Glutamatergic neuron (in vitro differentiated cells): ENCODE results near the gene NFATC2IP. TPM values are rescaled to one million over a fixed set of nuclear protein-coding genes. Genes with fewer than 3 reads are reported as not detected.

Experiments
- DNase-seq: peaks from one replicate; pipeline ENCODE4 v3.0.0; 2022
- H3K27ac Mint-ChIP-seq: one replicate; pipeline ENCODE4 v1.8.0; 2020; ENCODE audit warnings: mild to moderate bottlenecking, mixed read lengths, inconsistent platforms; ENCODE audit not compliant: unreplicated experiment
- H3K27me3 Mint-ChIP-seq: one replicate; pipeline ENCODE4 v1.8.0; 2020; ENCODE audit warnings: mild to moderate bottlenecking, moderate library complexity, mixed read lengths, inconsistent platforms; ENCODE audit not compliant: unreplicated experiment
- H3K36me3 Mint-ChIP-seq: one replicate; pipeline ENCODE4 v1.8.0; 2020; ENCODE audit warnings: mild to moderate bottlenecking, mixed read lengths, inconsistent platforms; ENCODE audit not compliant: unreplicated experiment
- H3K4me1 Mint-ChIP-seq: one replicate; pipeline ENCODE4 v1.8.0; 2020; ENCODE audit warnings: mild to moderate bottlenecking, low read depth, mixed read lengths, inconsistent platforms; ENCODE audit not compliant: unreplicated experiment
- H3K4me3 Mint-ChIP-seq: one replicate; pipeline ENCODE4 v1.8.0; 2020; ENCODE audit warnings: mild to moderate bottlenecking, mixed read lengths, inconsistent platforms; ENCODE audit not compliant: unreplicated experiment
- H3K9me3 Mint-ChIP-seq: one replicate; pipeline ENCODE4 v1.8.0; 2020; ENCODE audit warnings: mild to moderate bottlenecking, moderate library complexity, mixed read lengths, inconsistent platforms; ENCODE audit not compliant: unreplicated experiment
- total RNA-seq: library from RNA; stranded (reverse); fragmentation: NEBNext Ultra II Directional; extraction: Animal tissue kit (Norgen Biotek cat#: 25700); gene quantifications from one replicate; pipeline ENCODE4 v1.2.1, GENCODE V29; 2021; ENCODE audit not compliant: unreplicated experiment
- TF ChIP-seq, protein P1 (sequence below): fragments of 200-600 bp; sonication (generic); IDR thresholded peaks from one replicate; pipeline ENCODE4 v1.5.0; 2021; ENCODE audit not compliant: partially characterized antibody, unreplicated experiment

NFATC2IP gene
- total RNA-seq, 1 donor from 2014 or later = 59.6 TPM

DNA sequence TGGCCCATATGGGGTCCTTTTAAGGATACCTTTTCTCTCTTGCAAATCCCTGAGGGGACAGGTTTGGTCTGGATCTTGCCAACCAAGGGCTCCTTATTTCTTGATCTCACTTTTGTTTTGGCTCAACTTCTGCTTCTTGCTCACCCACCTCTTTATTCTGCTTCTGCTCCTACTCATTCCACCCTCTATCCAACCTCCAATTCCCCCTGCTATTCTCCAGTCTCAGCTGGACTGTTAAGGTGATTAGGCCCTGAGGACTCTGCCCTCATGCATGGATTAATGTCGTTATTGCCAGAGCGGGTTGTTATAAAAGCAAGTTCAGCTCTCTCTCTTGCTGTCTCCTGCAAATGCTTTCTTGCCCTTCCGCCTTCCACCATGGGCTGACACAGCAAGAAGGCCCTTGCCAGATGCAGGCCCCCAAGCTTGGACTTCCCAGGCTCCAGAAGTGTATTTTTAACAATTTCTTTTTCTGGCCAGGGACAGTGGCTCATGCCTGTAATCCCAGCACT is 63.9 kb downstream of the NFATC2IP start:
- H3K27ac Mint-ChIP-seq = no peak overlapping the region
- DNase-seq = no peak

More for the DNA sequence above, 63.9 kb downstream of the NFATC2IP start:
- TF ChIP-seq, protein P1, sequence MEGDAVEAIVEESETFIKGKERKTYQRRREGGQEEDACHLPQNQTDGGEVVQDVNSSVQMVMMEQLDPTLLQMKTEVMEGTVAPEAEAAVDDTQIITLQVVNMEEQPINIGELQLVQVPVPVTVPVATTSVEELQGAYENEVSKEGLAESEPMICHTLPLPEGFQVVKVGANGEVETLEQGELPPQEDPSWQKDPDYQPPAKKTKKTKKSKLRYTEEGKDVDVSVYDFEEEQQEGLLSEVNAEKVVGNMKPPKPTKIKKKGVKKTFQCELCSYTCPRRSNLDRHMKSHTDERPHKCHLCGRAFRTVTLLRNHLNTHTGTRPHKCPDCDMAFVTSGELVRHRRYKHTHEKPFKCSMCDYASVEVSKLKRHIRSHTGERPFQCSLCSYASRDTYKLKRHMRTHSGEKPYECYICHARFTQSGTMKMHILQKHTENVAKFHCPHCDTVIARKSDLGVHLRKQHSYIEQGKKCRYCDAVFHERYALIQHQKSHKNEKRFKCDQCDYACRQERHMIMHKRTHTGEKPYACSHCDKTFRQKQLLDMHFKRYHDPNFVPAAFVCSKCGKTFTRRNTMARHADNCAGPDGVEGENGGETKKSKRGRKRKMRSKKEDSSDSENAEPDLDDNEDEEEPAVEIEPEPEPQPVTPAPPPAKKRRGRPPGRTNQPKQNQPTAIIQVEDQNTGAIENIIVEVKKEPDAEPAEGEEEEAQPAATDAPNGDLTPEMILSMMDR = no peak
- H3K9me3 Mint-ChIP-seq = no peaks in the 10 kb centered on the region
- peaks cover 2% of the 10 kb centered on the region for H3K27me3 Mint-ChIP-seq
- no peak overlapping the region for H3K4me3 Mint-ChIP-seq
- no peaks in the 10 kb centered on the region for H3K36me3 Mint-ChIP-seq
- no peaks in the 10 kb centered on the region for H3K4me1 Mint-ChIP-seq

Other genes with a start within 250 kb of the NFATC2IP start
- gene EIF3C, start 239.5 kb upstream of the NFATC2IP start, total RNA-seq = 832 TPM
- 3.0 TPM for gene NPIPB9, start 199.2 kb upstream of the NFATC2IP start, total RNA-seq
- gene ATXN2L, start 127.9 kb upstream of the NFATC2IP start, total RNA-seq = 261 TPM
- gene TUFM, start 104.6 kb upstream of the NFATC2IP start, total RNA-seq = 143 TPM
- 72.1 TPM for gene SH2B1, start 87.1 kb upstream of the NFATC2IP start, total RNA-seq
- gene ATP2A1, start 72.4 kb upstream of the NFATC2IP start, total RNA-seq = 4.5 TPM
- 15.3 TPM for gene RABEP2, start 25.7 kb upstream of the NFATC2IP start, total RNA-seq
- gene CD19, start 19.0 kb upstream of the NFATC2IP start, total RNA-seq = 0.27 TPM
- gene SPNS1, start 23.8 kb downstream of the NFATC2IP start, total RNA-seq = 50.6 TPM
- 8.3 TPM for gene LAT, start 34.1 kb downstream of the NFATC2IP start, total RNA-seq